ENCODE measurements around the gene PELI2. TPM values are rescaled to one million over a fixed set of nuclear protein-coding genes. Genes with fewer than 3 reads are reported as not detected.
A peak's percentile ranks its signal among the peaks of the same experiment; 100 is the strongest.

The PELI2 gene
- total and polyA plus RNA-seq, 11 donors = 0.80 to 5.2 (median 3.3) TPM

DNA sequence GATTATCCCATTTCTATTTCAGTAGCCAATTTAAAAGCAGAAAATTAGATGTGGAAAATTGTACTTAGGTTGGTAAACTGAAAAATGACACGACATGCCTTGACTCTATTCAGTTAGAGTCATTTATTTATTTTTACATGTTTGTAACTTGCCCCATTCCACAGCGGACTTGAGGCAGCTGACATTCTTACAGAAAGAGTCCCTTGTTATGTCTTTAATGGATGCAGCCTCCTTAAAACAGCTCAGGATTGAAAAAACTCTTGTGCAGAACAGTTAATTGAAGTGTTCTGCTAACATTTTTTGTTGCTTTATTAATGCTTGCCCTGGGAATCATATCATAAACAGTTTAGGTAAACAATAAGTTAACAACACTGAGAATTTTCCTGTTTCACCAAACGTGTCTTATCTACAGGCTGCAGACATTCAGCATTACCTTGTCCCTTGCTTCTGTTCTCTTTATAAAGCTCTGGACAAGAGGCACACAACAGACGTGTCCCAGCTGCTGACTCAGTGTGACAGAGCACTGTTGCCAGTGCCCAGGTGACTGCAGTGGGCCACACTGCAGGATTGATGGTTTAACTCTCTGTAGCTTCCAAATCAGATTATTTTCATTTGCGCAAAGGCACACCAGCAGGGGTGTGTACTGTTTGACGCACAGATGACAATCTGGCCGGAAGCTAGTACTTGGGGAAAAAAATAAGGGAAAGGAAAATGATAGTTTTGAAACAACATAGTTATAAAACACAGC, 101.6 kb downstream of the PELI2 start:
- TF ChIP-seq, protein P1, sequence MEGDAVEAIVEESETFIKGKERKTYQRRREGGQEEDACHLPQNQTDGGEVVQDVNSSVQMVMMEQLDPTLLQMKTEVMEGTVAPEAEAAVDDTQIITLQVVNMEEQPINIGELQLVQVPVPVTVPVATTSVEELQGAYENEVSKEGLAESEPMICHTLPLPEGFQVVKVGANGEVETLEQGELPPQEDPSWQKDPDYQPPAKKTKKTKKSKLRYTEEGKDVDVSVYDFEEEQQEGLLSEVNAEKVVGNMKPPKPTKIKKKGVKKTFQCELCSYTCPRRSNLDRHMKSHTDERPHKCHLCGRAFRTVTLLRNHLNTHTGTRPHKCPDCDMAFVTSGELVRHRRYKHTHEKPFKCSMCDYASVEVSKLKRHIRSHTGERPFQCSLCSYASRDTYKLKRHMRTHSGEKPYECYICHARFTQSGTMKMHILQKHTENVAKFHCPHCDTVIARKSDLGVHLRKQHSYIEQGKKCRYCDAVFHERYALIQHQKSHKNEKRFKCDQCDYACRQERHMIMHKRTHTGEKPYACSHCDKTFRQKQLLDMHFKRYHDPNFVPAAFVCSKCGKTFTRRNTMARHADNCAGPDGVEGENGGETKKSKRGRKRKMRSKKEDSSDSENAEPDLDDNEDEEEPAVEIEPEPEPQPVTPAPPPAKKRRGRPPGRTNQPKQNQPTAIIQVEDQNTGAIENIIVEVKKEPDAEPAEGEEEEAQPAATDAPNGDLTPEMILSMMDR (IDR thresholded peaks at IDR 0.05) = no peak
- TF ChIP-seq POLR2A (IDR thresholded peaks at IDR 0.05) = no peak
- DNase-seq (no peak), ATAC-seq (peak in 1 of 4 donors; percentile 72)
- intact Hi-C loops (cut with DNase I) = loop anchor here in 1 of 10 donors (5.0 kb wide), 1 partner anchor 103 kb away; the partner anchor contains the start of gene PELI2
- H3K4me3 ChIP-seq = no peak overlapping the region
- H3K36me3 ChIP-seq = no peaks in the 10 kb centered on the region
- H3K27ac ChIP-seq = peak overlapping the region in 1 of 12 donors; percentile 36
- no peaks in the 10 kb centered on the region for H3K27me3 ChIP-seq
- no peaks in the 10 kb centered on the region for H3K9me3 ChIP-seq
- H3K4me1 ChIP-seq = peaks cover 0 to 60% (median 43%) of the 10 kb centered on the region in 12 donors
- WGBS, 4 donors = 45 to 61% (median 55%) methylated on average over 7 of the region's 7 CpGs

DNA sequence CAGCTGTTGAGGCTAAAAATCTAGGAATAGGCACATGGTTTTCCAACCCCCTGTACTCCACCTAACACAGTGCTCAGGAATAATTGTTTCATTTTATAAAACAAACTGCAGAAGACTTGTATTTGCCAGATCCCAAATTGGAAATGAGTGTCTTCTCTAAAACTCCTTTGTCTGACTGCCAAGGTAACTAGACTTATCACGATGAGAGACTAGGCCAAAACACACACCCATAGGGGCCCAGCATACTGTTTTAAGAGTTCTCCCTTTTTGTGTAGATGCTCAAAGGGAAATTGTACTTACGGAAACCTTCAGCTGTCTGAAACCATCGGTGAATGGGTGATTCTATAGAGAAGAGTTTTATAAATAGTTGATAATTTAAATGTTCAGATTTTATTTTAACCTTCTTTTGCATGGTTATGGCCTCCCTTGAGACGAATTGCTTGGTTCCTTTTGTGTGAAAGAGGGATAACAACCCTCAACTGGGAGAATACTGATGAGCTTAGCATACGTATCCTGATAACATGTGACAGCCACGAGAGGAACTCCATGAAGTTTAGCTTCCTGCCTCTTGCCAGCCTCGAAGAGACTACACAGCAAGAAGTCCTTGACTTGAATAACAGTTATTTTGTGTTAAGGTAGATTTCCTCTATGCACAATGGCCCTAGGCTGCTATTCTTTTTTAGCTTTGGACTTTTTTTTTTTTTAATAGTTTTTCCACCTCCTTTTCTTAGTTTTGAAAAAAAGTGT, 103.3 kb downstream of the PELI2 start:
- Histone ChIP-seq H3K4me1 (peaks cover 0 to 49% (median 35%) of the 10 kb centered on the region in 12 donors), H3K27me3 (no peaks in the 10 kb centered on the region), H3K9me3 (no peaks in the 10 kb centered on the region), H3K36me3 (no peaks in the 10 kb centered on the region), H3K27ac (peak overlapping the region in 3 of 12 donors; percentile 2 to 28 (median 12)), H3K4me3 (no peak overlapping the region)
- ATAC-seq (peak in 2 of 4 donors; percentile 27 to 78), DNase-seq (peak in 1 of 5 donors; percentile 13)
- no peak for TF ChIP-seq POLR2A (IDR thresholded peaks at IDR 0.05)
- TF ChIP-seq, protein P1 (IDR thresholded peaks at IDR 0.05) = no peak
- intact Hi-C loops (cut with DNase I) = no loop called here
- WGBS, 4 donors = 46 to 55% (median 53%) methylated on average over 7 of the region's 7 CpGs

DNA sequence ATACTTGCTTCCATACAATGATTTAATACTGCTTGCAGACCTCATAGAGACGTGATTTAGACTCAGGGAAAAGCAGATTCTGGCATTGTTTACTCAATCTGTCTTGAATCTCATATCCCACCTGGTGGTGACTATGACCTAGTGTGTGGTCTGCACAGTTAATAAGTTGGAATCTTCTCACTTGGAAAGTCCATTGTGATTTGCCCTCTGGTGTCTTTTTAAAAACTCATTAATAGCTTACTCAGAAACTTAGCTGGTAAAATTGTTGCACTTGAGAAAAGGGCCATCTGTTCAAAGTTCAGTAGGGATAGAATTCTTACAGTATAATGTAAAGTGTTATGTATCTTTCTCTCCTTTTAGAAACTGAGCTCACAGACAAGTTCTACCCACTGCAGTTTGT, 106.0 kb downstream of the PELI2 start:
- no peak overlapping the region for H3K4me3 ChIP-seq
- no peaks in the 10 kb centered on the region for H3K9me3 ChIP-seq
- no peak overlapping the region for H3K27ac ChIP-seq
- intact Hi-C loops (cut with DNase I) = no loop called here
- TF ChIP-seq POLR2A (IDR thresholded peaks at IDR 0.05) = no peak
- TF ChIP-seq, protein P1 (IDR thresholded peaks at IDR 0.05) = no peak
- no peak for ATAC-seq
- H3K27me3 ChIP-seq = no peaks in the 10 kb centered on the region
- WGBS, 4 donors = 75 to 92% (median 79%) methylated on average over 1 of the region's 1 CpG
- no peak for DNase-seq
- peaks cover 0 to 34% (median 25%) of the 10 kb centered on the region in 12 donors for H3K4me1 ChIP-seq
- H3K36me3 ChIP-seq = no peaks in the 10 kb centered on the region
